Right lobe of liver (tissue), 4 donors: ENCODE data around the gene RBM19.

ENCODE experiments used
- POLR2A ChIP-seq: fragments of 450-650 bp; IDR thresholded peaks from one replicate; pipeline ENCODE4 v1.6.1; 2017; ENCODE audit warnings: antibody characterized with exemption, mild to moderate bottlenecking
- TF ChIP-seq, protein P1 (sequence below), 4 donors: fragments of 200-600 bp in 3 of 4; fragments of 450-650 bp in 1 of 4; IDR thresholded peaks; one replicate each; pipeline versions ENCODE4 v1.5.1 to v1.8.0; 2016 to 2022; ENCODE audit warnings: antibody characterized with exemption in 4 of 4, mild to moderate bottlenecking in 2 of 4
- donor health status: DM: no; HTN: no; CAD: no.
- donor health status: DM: no; HTN: no; CAD: no.
- donor health status: DM: no; HTN: yes; CAD: no.

DNA sequence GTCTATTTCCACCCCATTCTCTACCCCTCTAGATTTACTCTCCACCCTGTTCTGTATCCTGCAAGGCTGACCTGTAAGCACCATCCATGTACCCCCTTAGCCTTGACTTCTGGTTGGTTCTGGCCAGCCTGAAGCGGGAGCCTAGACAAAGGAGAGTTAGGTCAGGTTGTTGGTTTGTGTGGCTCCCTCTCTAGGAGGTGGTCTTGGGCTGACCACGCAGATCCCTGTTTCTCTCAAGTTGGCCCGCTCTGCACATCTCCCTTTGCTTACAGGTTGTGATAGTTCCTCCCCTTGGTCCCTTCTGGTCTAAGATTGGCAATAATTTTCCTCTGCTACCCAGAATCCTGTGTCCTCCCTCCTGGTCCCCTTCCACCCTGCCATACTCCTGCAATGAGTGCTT, 38.3 kb upstream of the RBM19 start:
- TF ChIP-seq, protein P1, sequence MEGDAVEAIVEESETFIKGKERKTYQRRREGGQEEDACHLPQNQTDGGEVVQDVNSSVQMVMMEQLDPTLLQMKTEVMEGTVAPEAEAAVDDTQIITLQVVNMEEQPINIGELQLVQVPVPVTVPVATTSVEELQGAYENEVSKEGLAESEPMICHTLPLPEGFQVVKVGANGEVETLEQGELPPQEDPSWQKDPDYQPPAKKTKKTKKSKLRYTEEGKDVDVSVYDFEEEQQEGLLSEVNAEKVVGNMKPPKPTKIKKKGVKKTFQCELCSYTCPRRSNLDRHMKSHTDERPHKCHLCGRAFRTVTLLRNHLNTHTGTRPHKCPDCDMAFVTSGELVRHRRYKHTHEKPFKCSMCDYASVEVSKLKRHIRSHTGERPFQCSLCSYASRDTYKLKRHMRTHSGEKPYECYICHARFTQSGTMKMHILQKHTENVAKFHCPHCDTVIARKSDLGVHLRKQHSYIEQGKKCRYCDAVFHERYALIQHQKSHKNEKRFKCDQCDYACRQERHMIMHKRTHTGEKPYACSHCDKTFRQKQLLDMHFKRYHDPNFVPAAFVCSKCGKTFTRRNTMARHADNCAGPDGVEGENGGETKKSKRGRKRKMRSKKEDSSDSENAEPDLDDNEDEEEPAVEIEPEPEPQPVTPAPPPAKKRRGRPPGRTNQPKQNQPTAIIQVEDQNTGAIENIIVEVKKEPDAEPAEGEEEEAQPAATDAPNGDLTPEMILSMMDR (IDR thresholded peaks at IDR 0.05): no peak
- no peak for TF ChIP-seq POLR2A
